Neural progenitor cell (in vitro differentiated cells): ENCODE data around the gene DEXI.

Source experiments
- CTCF ChIP-seq: fragments of 200-600 bp; sonication (generic); IDR thresholded peaks from 2 replicates; pipeline ENCODE4 v1.5.1; 2017; ENCODE audit warnings: antibody characterized with exemption, mild to moderate bottlenecking
- EZH2 ChIP-seq: fragments of 200-600 bp; sonication (generic); IDR thresholded peaks from 2 replicates; pipeline ENCODE4 v1.6.1; 2017; ENCODE audit warnings: antibody characterized with exemption, mild to moderate bottlenecking, moderate library complexity
- EZH2phosphoT487 ChIP-seq: fragments of 200-600 bp; sonication (generic); IDR thresholded peaks from 2 replicates; pipeline ENCODE4 v1.6.1; 2017; ENCODE audit warnings: antibody characterized with exemption

- TF ChIP-seq CTCF (no peak), EZH2 (no peak), EZH2phosphoT487 (no peak)
Observed at GRCh38 chr16:10946308-10946707, 4.0 kb upstream of the DEXI start.
